Calu3 (cell line): ENCODE data around the gene ACSL5. TPM values are rescaled to one million over a fixed set of nuclear protein-coding genes. Genes with fewer than 3 reads are reported as not detected.

Experiments
- BruUV-seq: library from RNA; stranded (reverse); fragments of 400-500 nt; replicated peaks from 2 replicates; lab custom pipeline; 2021; lab: Mats Ljungman, UMichigan
- CTCF ChIA-PET: fragments of 300-600 bp; sonication (Branson Sonifier 250); formaldehyde crosslinking; loops from one replicate; lab custom pipeline; 2022; ENCODE audit warnings: antibody characterized with exemption; lab: Charles Lee
- DNase-seq: peaks from one replicate; pipeline ENCODE4 v3.0.0; 2022
- H3K27ac Mint-ChIP-seq: one replicate; pipeline ENCODE4 v1.8.0; 2022; ENCODE audit warnings: mixed read lengths; ENCODE audit not compliant: unreplicated experiment
- H3K27me3 Mint-ChIP-seq: one replicate; pipeline ENCODE4 v1.8.0; 2022; ENCODE audit warnings: mixed read lengths; ENCODE audit not compliant: unreplicated experiment
- H3K36me3 Mint-ChIP-seq: one replicate; pipeline ENCODE4 v1.8.0; 2022; ENCODE audit warnings: mild to moderate bottlenecking, moderate library complexity, mixed read lengths; ENCODE audit not compliant: insufficient read depth, unreplicated experiment
- H3K4me1 Mint-ChIP-seq: one replicate; pipeline ENCODE4 v1.8.0; 2022; ENCODE audit warnings: mild to moderate bottlenecking, low read depth, mixed read lengths; ENCODE audit not compliant: unreplicated experiment
- H3K4me3 Mint-ChIP-seq: one replicate; pipeline ENCODE4 v1.8.0; 2022; ENCODE audit warnings: mild to moderate bottlenecking, low read depth, moderate library complexity, mixed read lengths; ENCODE audit not compliant: unreplicated experiment
- H3K9me3 Mint-ChIP-seq: one replicate; pipeline ENCODE4 v1.8.0; 2022; ENCODE audit warnings: low read depth, mixed read lengths; ENCODE audit not compliant: unreplicated experiment
- CTCF ChIP-seq: fragments of 200-600 bp; IDR thresholded peaks from one replicate; pipeline ENCODE4 v1.8.0; 2022; ENCODE audit warnings: antibody characterized with exemption; ENCODE audit not compliant: unreplicated experiment
- intact Hi-C: fragments of 100-400 bp; cut with micrococcal nuclease; formaldehyde crosslinking; loops from one replicate; pipeline ENCODE4 v1.10.0; 2022; ENCODE audit not compliant: unreplicated experiment
- total RNA-seq: library from RNA; stranded (reverse); gene quantifications from 2 replicates; pipeline ENCODE4 v1.2.3, GENCODE V29; 2022

The ACSL5 gene
- total RNA-seq, 1 experiment from 2014 or later, result 35.3 TPM

- H3K27ac Mint-ChIP-seq, result no peak overlapping the region
- H3K9me3 Mint-ChIP-seq, result no peaks in the 10 kb centered on the region
- H3K27me3 Mint-ChIP-seq, result no peaks in the 10 kb centered on the region
- BruUV-seq, result no TSS peak
- no peak for DNase-seq
- CTCF ChIA-PET, result no interaction called here
- no peaks in the 10 kb centered on the region for H3K36me3 Mint-ChIP-seq
- intact Hi-C loops, result no loop called here
- no peaks in the 10 kb centered on the region for H3K4me1 Mint-ChIP-seq
- H3K4me3 Mint-ChIP-seq, result no peak overlapping the region
- TF ChIP-seq CTCF, result no peak
These were observed 93.7 kb downstream of the ACSL5 start for GRCh38 chr10:112467541-112468075.

- Mint-ChIP-seq H3K27me3 (no peaks in the 10 kb centered on the region), H3K27ac (no peak overlapping the region), H3K4me1 (no peaks in the 10 kb centered on the region), H3K4me3 (no peak overlapping the region), H3K36me3 (no peaks in the 10 kb centered on the region), H3K9me3 (no peaks in the 10 kb centered on the region)
- intact Hi-C loops, result loop anchor here (10.0 kb wide), 2 partner anchors 743 to 983 kb away; no protein-coding TSS in a partner anchor
- no peak for DNase-seq
- CTCF ChIA-PET, result interaction anchor here (1.0 to 1.2 kb wide), 3 partner anchors 334 to 1155 kb away, joined by 3 to 10 read pairs (median 3); no protein-coding TSS in a partner anchor
- TF ChIP-seq CTCF, result peak; percentile 36
- no TSS peak for BruUV-seq
These were observed 98.1 kb downstream of the ACSL5 start for GRCh38 chr10:112471878-112472487.

- no peak for DNase-seq
- H3K27me3 Mint-ChIP-seq, result no peaks in the 10 kb centered on the region
- no peaks in the 10 kb centered on the region for H3K4me1 Mint-ChIP-seq
- H3K27ac Mint-ChIP-seq, result no peak overlapping the region
- H3K9me3 Mint-ChIP-seq, result no peaks in the 10 kb centered on the region
- no TSS peak for BruUV-seq
- intact Hi-C loops, result loop anchor here (1.0 to 10.0 kb wide), 5 partner anchors 739 to 1087 kb away; no protein-coding TSS in a partner anchor
- CTCF ChIA-PET, result interaction anchor here (0.6 kb wide), 1 partner anchor 909 kb away, joined by 4 read pairs; no protein-coding TSS in a partner anchor
- H3K36me3 Mint-ChIP-seq, result no peaks in the 10 kb centered on the region
- TF ChIP-seq CTCF, result no peak
- H3K4me3 Mint-ChIP-seq, result no peak overlapping the region
These were observed 101.8 kb downstream of the ACSL5 start for GRCh38 chr10:112475575-112476218.

Other genes starting within 250 kb of the ACSL5 start
- gene GPAM, start 190.4 kb upstream of the ACSL5 start, total RNA-seq, result 6.5 and 7.5 TPM in 2 replicates
- gene TECTB, start 90.7 kb upstream of the ACSL5 start, total RNA-seq, result not detected in 2 replicates
- gene ZDHHC6, start 72.8 kb downstream of the ACSL5 start, total RNA-seq, result 25.7 and 28.7 TPM in 2 replicates
- gene VTI1A, start 73.1 kb downstream of the ACSL5 start, total RNA-seq, result 26.5 and 28.6 TPM in 2 replicates